HEK293T (cell line): ENCODE data around the gene TADA3.
A peak's percentile ranks its signal among the peaks of the same experiment; 100 is the strongest.

ENCODE experiments used
- CTCF ChIA-PET: fragments of 350-600 bp; formaldehyde crosslinking; extraction: SDS; loops from one replicate; lab custom pipeline; 2021; ENCODE audit warnings: antibody characterized with exemption, inconsistent platforms; lab: Yijun Ruan, JAX
- POLR2A ChIA-PET: fragments of 350-600 bp; formaldehyde crosslinking; extraction: SDS; loops from one replicate; lab custom pipeline; 2020; ENCODE audit warnings: antibody characterized with exemption, inconsistent platforms; lab: Yijun Ruan, JAX
- DNase-seq: peaks from one replicate; pipeline ENCODE4 v3.0.0; 2012; ENCODE audit warnings: mixed read lengths; ENCODE audit errors: extremely low spot score
- ARNT ChIP-seq: fragments of 450-650 bp; IDR thresholded peaks from 2 replicates; pipeline ENCODE4 v1.6.1; 2017; ENCODE audit warnings: mild to moderate bottlenecking
- BHLHE40 ChIP-seq: fragments of 450-650 bp; IDR thresholded peaks from 2 replicates; pipeline ENCODE4 v1.6.1; 2016; ENCODE audit warnings: mild to moderate bottlenecking, moderate library complexity, borderline replicate concordance
- CTBP1 ChIP-seq: fragments of 450-650 bp; IDR thresholded peaks from 2 replicates; pipeline ENCODE4 v1.6.1; 2016; ENCODE audit warnings: borderline replicate concordance
- ELF4 ChIP-seq: fragments of 450-650 bp; IDR thresholded peaks from 2 replicates; pipeline ENCODE4 v1.6.1; 2017; ENCODE audit warnings: antibody characterized with exemption
- FOXA1 ChIP-seq: fragments of 450-650 bp; IDR thresholded peaks from 2 replicates; pipeline ENCODE4 v1.6.1; 2016; ENCODE audit warnings: mild to moderate bottlenecking
- FOXK2 ChIP-seq: fragments of 450-650 bp; IDR thresholded peaks from 2 replicates; pipeline ENCODE4 v1.6.1; 2016; ENCODE audit warnings: mild to moderate bottlenecking
- FOXM1 ChIP-seq: fragments of 450-650 bp; IDR thresholded peaks from 2 replicates; pipeline ENCODE4 v1.6.1; 2017; ENCODE audit warnings: mild to moderate bottlenecking, borderline replicate concordance
- HDGF ChIP-seq: fragments of 450-650 bp; IDR thresholded peaks from 2 replicates; pipeline ENCODE4 v1.6.1; 2017; ENCODE audit warnings: antibody characterized with exemption, borderline replicate concordance
- L3MBTL2 ChIP-seq: fragments of 450-650 bp; conservative IDR thresholded peaks from 2 replicates; pipeline ENCODE4 v1.6.1; 2016; ENCODE audit warnings: mild to moderate bottlenecking
- LEF1 ChIP-seq: fragments of 450-650 bp; IDR thresholded peaks from 2 replicates; pipeline ENCODE4 v1.6.1; 2017; ENCODE audit warnings: mild to moderate bottlenecking, borderline replicate concordance
- NFRKB ChIP-seq: fragments of 450-650 bp; IDR thresholded peaks from 2 replicates; pipeline ENCODE4 v1.6.1; 2016; ENCODE audit warnings: mild to moderate bottlenecking, moderate library complexity
- PKNOX1 ChIP-seq: fragments of 450-650 bp; IDR thresholded peaks from 2 replicates; pipeline ENCODE4 v1.6.1; 2016
- SP1 ChIP-seq: fragments of 450-650 bp; IDR thresholded peaks from 2 replicates; pipeline ENCODE4 v1.6.1; 2017
- SUZ12 ChIP-seq: fragments of 450-650 bp; IDR thresholded peaks from 2 replicates; pipeline ENCODE4 v1.6.1; 2016; ENCODE audit warnings: mild to moderate bottlenecking
- TARDBP ChIP-seq: fragments of 450-650 bp; IDR thresholded peaks from 2 replicates; pipeline ENCODE4 v1.6.1; 2016
- ZNF384 ChIP-seq: fragments of 450-650 bp; IDR thresholded peaks from 2 replicates; pipeline ENCODE4 v1.6.1; 2016

The TADA3 gene

GRCh38 chr3:9769012-9769411, 23.3 kb downstream of the TADA3 start:
- ChIA-PET CTCF (no interaction called here), POLR2A (interaction anchor here (0.6 to 2.3 kb wide), 8 partner anchors 8 to 72 kb away, joined by 3 to 10 read pairs (median 4); partner anchors contain the start of genes ARPC4, BRPF1, OGG1 and TADA3)
- no peak for DNase-seq
- TF ChIP-seq PKNOX1 (no peak), SUZ12 (no peak), ELF4 (no peak), BHLHE40 (no peak), SP1 (no peak), FOXA1 (no peak), HDGF (no peak), TARDBP (no peak), ZNF384 (no peak), NFRKB (no peak), CTBP1 (no peak), LEF1 (no peak)

GRCh38 chr3:9768141-9768775, 24.0 kb downstream of the TADA3 start:
- TF ChIP-seq ARNT (no peak), ZNF384 (no peak), LEF1 (no peak), PKNOX1 (no peak), FOXM1 (no peak), FOXA1 (no peak), BHLHE40 (no peak), CTBP1 (no peak), SP1 (no peak), FOXK2 (no peak), HDGF (no peak), ELF4 (no peak), L3MBTL2 (no peak), TARDBP (no peak), NFRKB (no peak)
- ChIA-PET CTCF (no interaction called here), POLR2A (interaction anchor here (0.6 to 2.3 kb wide), 5 partner anchors 7 to 24 kb away, joined by 3 to 10 read pairs (median 3); partner anchors contain the start of genes ARPC4, OGG1 and TADA3)

GRCh38 chr3:9767418-9767817, 24.9 kb downstream of the TADA3 start:
- TF ChIP-seq SUZ12, result no peak
- TF ChIP-seq SP1, result no peak
- no peak for DNase-seq
- ChIA-PET CTCF (no interaction called here), POLR2A (no interaction called here)

More at GRCh38 chr3:9768141-9768775, 24.0 kb downstream of the TADA3 start:
- DNase-seq, result no peak

GRCh38 chr3:9765865-9766264, 26.4 kb downstream of the TADA3 start:
- peak; percentile 31 for DNase-seq
- POLR2A ChIA-PET, result no interaction called here
- TF ChIP-seq LEF1 (no peak), SUZ12 (no peak), FOXK2 (no peak), ARNT (no peak), BHLHE40 (no peak)
- CTCF ChIA-PET, result no interaction called here

GRCh38 chr3:9762871-9763270, 29.4 kb downstream of the TADA3 start:
- ChIA-PET CTCF (no interaction called here), POLR2A (interaction anchor here (0.6 kb wide), 1 partner anchor 36 kb away, joined by 3 read pairs; no protein-coding TSS in a partner anchor)
- no peak for TF ChIP-seq ARNT
- no peak for TF ChIP-seq NFRKB
- TF ChIP-seq PKNOX1, result no peak
- TF ChIP-seq L3MBTL2, result no peak
- TF ChIP-seq SUZ12, result no peak
- TF ChIP-seq LEF1, result no peak
- no peak for TF ChIP-seq CTBP1
- no peak for TF ChIP-seq SP1
- TF ChIP-seq TARDBP, result no peak
- TF ChIP-seq FOXA1, result no peak
- TF ChIP-seq ELF4, result no peak
- no peak for TF ChIP-seq HDGF
- TF ChIP-seq FOXM1, result no peak
- TF ChIP-seq BHLHE40, result no peak
- no peak for TF ChIP-seq FOXK2
- no peak for TF ChIP-seq ZNF384

GRCh38 chr3:9761919-9762318, 30.4 kb downstream of the TADA3 start:
- CTCF ChIA-PET, result no interaction called here
- DNase-seq, result no peak

More at GRCh38 chr3:9762871-9763270, 29.4 kb downstream of the TADA3 start:
- DNase-seq, result no peak

More at GRCh38 chr3:9761919-9762318, 30.4 kb downstream of the TADA3 start:
- POLR2A ChIA-PET, result no interaction called here
- no peak for TF ChIP-seq PKNOX1
- no peak for TF ChIP-seq FOXK2
- no peak for TF ChIP-seq TARDBP
- TF ChIP-seq HDGF, result no peak
- TF ChIP-seq ELF4, result no peak
- TF ChIP-seq CTBP1, result no peak
- no peak for TF ChIP-seq SP1
- TF ChIP-seq L3MBTL2, result no peak
- no peak for TF ChIP-seq BHLHE40
- no peak for TF ChIP-seq NFRKB
- TF ChIP-seq FOXM1, result no peak
- no peak for TF ChIP-seq ARNT
